ENCODE data around the gene PLA2G4E. TPM values are rescaled to one million over a fixed set of nuclear protein-coding genes. Genes with fewer than 3 reads are reported as not detected.
A peak's percentile ranks its signal among the peaks of the same experiment; 100 is the strongest.

The PLA2G4E gene
- total and polyA plus RNA-seq, 2 of the 13 experiments (the other 11 are each of a cell fraction or from before 2014, with no cell fraction given), result not detected

DNA sequence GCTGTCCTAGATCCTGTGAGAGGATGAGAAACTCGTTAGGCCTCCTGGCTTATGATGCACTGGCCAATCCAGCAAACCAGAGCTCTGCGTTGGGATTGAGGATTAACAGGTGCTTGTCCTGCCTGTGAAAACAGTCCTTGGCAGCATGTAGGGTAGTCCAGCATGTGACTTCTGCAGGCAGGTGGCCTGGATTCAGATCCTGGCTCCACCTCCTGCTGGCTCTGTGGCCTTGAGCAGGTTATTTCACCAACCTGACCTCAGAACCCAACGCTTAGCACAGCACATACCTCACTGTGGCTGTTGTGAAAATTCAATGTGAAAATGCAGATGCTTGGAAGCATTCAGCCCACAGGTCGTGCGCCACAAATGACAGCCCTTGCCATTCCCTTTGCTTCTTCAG, 40.0 kb upstream of the PLA2G4E start (continued):
- TF ChIP-seq ZNF891 (CRISPR knock-in tag; IDR thresholded peaks at IDR 0.05), result no peak
- TF ChIP-seq PRDM15 (CRISPR knock-in tag; IDR thresholded peaks at IDR 0.05), result no peak
- TF ChIP-seq CBX1 (IDR thresholded peaks at IDR 0.05; ENCODE audit: low read depth), result no peak
- TF ChIP-seq, protein P1, sequence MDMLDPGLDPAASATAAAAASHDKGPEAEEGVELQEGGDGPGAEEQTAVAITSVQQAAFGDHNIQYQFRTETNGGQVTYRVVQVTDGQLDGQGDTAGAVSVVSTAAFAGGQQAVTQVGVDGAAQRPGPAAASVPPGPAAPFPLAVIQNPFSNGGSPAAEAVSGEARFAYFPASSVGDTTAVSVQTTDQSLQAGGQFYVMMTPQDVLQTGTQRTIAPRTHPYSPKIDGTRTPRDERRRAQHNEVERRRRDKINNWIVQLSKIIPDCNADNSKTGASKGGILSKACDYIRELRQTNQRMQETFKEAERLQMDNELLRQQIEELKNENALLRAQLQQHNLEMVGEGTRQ (IDR thresholded peaks at IDR 0.05; ENCODE audit: low read depth, low read length), result peak; percentile 41
- TF ChIP-seq, protein P1 (CRISPR knock-in tag; IDR thresholded peaks at IDR 0.05; ENCODE audit: borderline replicate concordance), result no peak
- TF ChIP-seq DDIT3 (CRISPR knock-in tag; IDR thresholded peaks at IDR 0.05), result no peak
- no peak for TF ChIP-seq FOXO1 (CRISPR knock-in tag; IDR thresholded peaks at IDR 0.05)
- no peak for TF ChIP-seq ZNF101 (CRISPR knock-in tag; IDR thresholded peaks at IDR 0.05; ENCODE audit: borderline replicate concordance, low read depth)
- no peak for TF ChIP-seq ZBTB42 (CRISPR knock-in tag; IDR thresholded peaks at IDR 0.05)
- TF ChIP-seq ZHX1 (CRISPR knock-in tag; IDR thresholded peaks at IDR 0.05; ENCODE audit: low read depth), result no peak
- no peak for TF ChIP-seq ETV5 (CRISPR knock-in tag; IDR thresholded peaks at IDR 0.05; ENCODE audit: borderline replicate concordance)
- no peak for TF ChIP-seq ZBTB8A (CRISPR knock-in tag; IDR thresholded peaks at IDR 0.05; ENCODE audit: borderline replicate concordance, low read depth)
- TF ChIP-seq ZNF10 (CRISPR knock-in tag; IDR thresholded peaks at IDR 0.05; ENCODE audit: borderline replicate concordance, low read depth), result no peak
- TF ChIP-seq AGO2 (optimal IDR thresholded peaks at IDR 0.05; ENCODE audit: low read depth, low read length), result no peak
- TF ChIP-seq SMAD9 (CRISPR knock-in tag; IDR thresholded peaks at IDR 0.05), result no peak
- TF ChIP-seq ZNF33A (CRISPR knock-in tag; IDR thresholded peaks at IDR 0.05; ENCODE audit: borderline replicate concordance), result no peak

Data from HepG2 (cell line).